Neutrophil (primary cell): ENCODE data around the gene JCHAIN.
"Not testable (repeated sequence)": the region's sequence is repeated elsewhere in the genome, so short reads cannot be mapped to it uniquely, and the experiment has no call there.

Experiments used
- H3K27ac ChIP-seq: fragments of 200-600 bp; sonication (generic); 2 replicates; pipeline ENCODE4 v1.5.1; 2016; ENCODE audit warnings: mild to moderate bottlenecking, moderate library complexity
- H3K27me3 ChIP-seq: fragments of 200-600 bp; sonication (generic); 2 replicates; pipeline ENCODE4 v1.6.0; 2016; ENCODE audit warnings: mild to moderate bottlenecking
- H3K36me3 ChIP-seq: fragments of 200-600 bp; sonication (generic); 2 replicates; pipeline ENCODE4 v1.5.1; 2017
- H3K4me1 ChIP-seq, 2 experiments: fragments of 200-600 bp in 1 of 2; sonication (generic) in 1 of 2; 1 replicate in 1 of 2; 2 replicates in 1 of 2; pipeline versions ENCODE4 v1.5.1 to v1.6.1; 2013 to 2016; ENCODE audit warnings: low read depth in 1 of 2, low read length in 1 of 2, mild to moderate bottlenecking in 1 of 2, moderate library complexity in 1 of 2; ENCODE audit not compliant: control insufficient read depth in 1 of 2, insufficient read depth in 1 of 2
- H3K4me3 ChIP-seq, 2 experiments: fragments of 200-600 bp in 1 of 2; sonication (generic) in 1 of 2; 1 replicate in 1 of 2; 2 replicates in 1 of 2; pipeline ENCODE4 v1.5.1; 2013 to 2016; ENCODE audit warnings: low read depth in 1 of 2, low read length in 1 of 2, mild to moderate bottlenecking in 1 of 2, moderate library complexity in 1 of 2
- H3K9me3 ChIP-seq: fragments of 200-600 bp; sonication (generic); 2 replicates; pipeline ENCODE4 v1.5.1; 2016
- CTCF ChIP-seq: fragments of 200-600 bp; sonication (generic); IDR thresholded peaks from 2 replicates; pipeline ENCODE4 v1.5.1; 2016; ENCODE audit warnings: antibody characterized with exemption

Gene JCHAIN

GRCh38 chr4:70701271-70701670 is 35.0 kb upstream of the JCHAIN start:
- Histone ChIP-seq H3K4me3 (no peak overlapping the region), H3K4me1 (peaks cover 6 to 19% of the 10 kb centered on the region in 2 experiments), H3K9me3 (no peaks in the 10 kb centered on the region), H3K27me3 (peaks cover 37% of the 10 kb centered on the region), H3K27ac (no peak overlapping the region), H3K36me3 (no peaks in the 10 kb centered on the region)
- TF ChIP-seq CTCF, result no peak

GRCh38 chr4:70700712-70701111 is 34.4 kb upstream of the JCHAIN start:
- Histone ChIP-seq H3K27me3 (peaks cover 32% of the 10 kb centered on the region), H3K36me3 (no peaks in the 10 kb centered on the region), H3K4me1 (peaks cover 1 to 14% of the 10 kb centered on the region in 2 experiments), H3K27ac (no peak overlapping the region), H3K4me3 (no peak overlapping the region), H3K9me3 (no peaks in the 10 kb centered on the region)
- TF ChIP-seq CTCF, result no peak

GRCh38 chr4:70698435-70698834 is 32.1 kb upstream of the JCHAIN start:
- not testable (repeated sequence) for H3K27ac ChIP-seq, H3K9me3 ChIP-seq, H3K27me3 ChIP-seq, H3K4me1 ChIP-seq, H3K4me3 ChIP-seq, H3K36me3 ChIP-seq

- H3K4me3 ChIP-seq, H3K36me3 ChIP-seq, H3K9me3 ChIP-seq, H3K4me1 ChIP-seq, H3K27me3 ChIP-seq, H3K27ac ChIP-seq: not testable (repeated sequence)
Observed at GRCh38 chr4:70694633-70695032, 28.3 kb upstream of the JCHAIN start.

GRCh38 chr4:70691661-70692060 is 25.4 kb upstream of the JCHAIN start:
- TF ChIP-seq CTCF, result no peak
- Histone ChIP-seq H3K9me3 (no peaks in the 10 kb centered on the region), H3K36me3 (no peaks in the 10 kb centered on the region), H3K27me3 (no peaks in the 10 kb centered on the region), H3K4me3 (no peak overlapping the region), H3K27ac (no peak overlapping the region), H3K4me1 (peaks cover 9 to 12% of the 10 kb centered on the region in 2 experiments)

GRCh38 chr4:70688795-70689231 is 22.5 kb upstream of the JCHAIN start:
- Histone ChIP-seq H3K36me3 (no peaks in the 10 kb centered on the region), H3K4me1 (peaks cover 9 to 12% of the 10 kb centered on the region in 2 experiments), H3K4me3 (peak overlapping the region; percentile 79 to 95), H3K27me3 (no peaks in the 10 kb centered on the region), H3K9me3 (no peaks in the 10 kb centered on the region), H3K27ac (peak overlapping the region; percentile 71)
- no peak for TF ChIP-seq CTCF
